ENCODE data around the gene ZNF821. TPM values are rescaled to one million over a fixed set of nuclear protein-coding genes. Genes with fewer than 3 reads are reported as not detected.

ZNF821 gene
- total RNA-seq, 1 experiment from 2014 or later: 5.4 TPM

GRCh38 chr16:71915350-71915749, 31.4 kb upstream of the ZNF821 start:
- H3K4me2 ChIP-seq (ENCODE audit: low read length): no peak overlapping the region
- H3K9ac ChIP-seq (ENCODE audit: low read length): no peak overlapping the region
- no peak overlapping the region for H3K27ac ChIP-seq (ENCODE audit: low read length)
- H3F3A ChIP-seq (ENCODE audit: low read length, unreplicated experiment): no peaks in the 10 kb centered on the region
- intact Hi-C loops (cut with micrococcal nuclease): no loop called here
- peaks cover 54% of the 10 kb centered on the region for H3K36me3 ChIP-seq (ENCODE audit: low read depth, low read length)
- no peaks in the 10 kb centered on the region for H3K9me3 ChIP-seq (ENCODE audit: low read length)
- ChIA-PET CTCF (no interaction called here), POLR2A (ENCODE audit: unreplicated experiment) (no interaction called here)
- H2AFZ ChIP-seq (ENCODE audit: low read length): no peak overlapping the region
- BruUV-seq (replicated peaks): no TSS peak
- H3K4me3 ChIP-seq (ENCODE audit: low read length): no peak overlapping the region
- ATAC-seq: no peak
- H3K9me2 ChIP-seq (replicated peaks; ENCODE audit: low read length): no peaks in the 10 kb centered on the region
- DNase-seq: no peak
- no peaks in the 10 kb centered on the region for H3K4me1 ChIP-seq (ENCODE audit: insufficient read depth, low read length)
- H3K27me3 ChIP-seq (ENCODE audit: low read length): no peaks in the 10 kb centered on the region
- H3K79me2 ChIP-seq (ENCODE audit: low read length): peaks cover 97% of the 10 kb centered on the region
- peaks cover 30% of the 10 kb centered on the region; the same call in 1 of the 2 replicates for H4K20me1 ChIP-seq (ENCODE audit: low read length)
- no peak for TF ChIP-seq EZH2phosphoT487 (IDR thresholded peaks at IDR 0.05; ENCODE audit: borderline replicate concordance, low read length)

- Histone ChIP-seq H3K9ac (ENCODE audit: low read length) (no peak overlapping the region), H3K27me3 (ENCODE audit: low read length) (no peaks in the 10 kb centered on the region), H3K36me3 (ENCODE audit: low read depth, low read length) (peaks cover 49% of the 10 kb centered on the region), H3K4me2 (ENCODE audit: low read length) (no peak overlapping the region), H4K20me1 (ENCODE audit: low read length) (peaks cover 29% of the 10 kb centered on the region; the same call in 1 of the 2 replicates), H3K9me2 (replicated peaks; ENCODE audit: low read length) (no peaks in the 10 kb centered on the region), H3K4me3 (ENCODE audit: low read length) (no peak overlapping the region), H3K4me1 (ENCODE audit: insufficient read depth, low read length) (no peaks in the 10 kb centered on the region), H3K9me3 (ENCODE audit: low read length) (no peaks in the 10 kb centered on the region), H3K79me2 (ENCODE audit: low read length) (peaks cover 99% of the 10 kb centered on the region), H2AFZ (ENCODE audit: low read length) (no peak overlapping the region), H3F3A (ENCODE audit: low read length, unreplicated experiment) (no peaks in the 10 kb centered on the region), H3K27ac (ENCODE audit: low read length) (no peak overlapping the region)
- no TSS peak for BruUV-seq (replicated peaks)
- ChIA-PET CTCF (no interaction called here), POLR2A (ENCODE audit: unreplicated experiment) (no interaction called here)
- TF ChIP-seq CTCF (conservative IDR thresholded peaks at IDR 0.05; ENCODE audit: low read depth, low read length) (no peak), EZH2 (IDR thresholded peaks at IDR 0.05; ENCODE audit: low read length, unreplicated experiment) (no peak), EZH2phosphoT487 (IDR thresholded peaks at IDR 0.05; ENCODE audit: borderline replicate concordance, low read length) (no peak)
- intact Hi-C loops (cut with micrococcal nuclease): no loop called here
- no peak for DNase-seq
- ATAC-seq: no peak
Observed at GRCh38 chr16:71914802-71915201, 30.8 kb upstream of the ZNF821 start.

DNA sequence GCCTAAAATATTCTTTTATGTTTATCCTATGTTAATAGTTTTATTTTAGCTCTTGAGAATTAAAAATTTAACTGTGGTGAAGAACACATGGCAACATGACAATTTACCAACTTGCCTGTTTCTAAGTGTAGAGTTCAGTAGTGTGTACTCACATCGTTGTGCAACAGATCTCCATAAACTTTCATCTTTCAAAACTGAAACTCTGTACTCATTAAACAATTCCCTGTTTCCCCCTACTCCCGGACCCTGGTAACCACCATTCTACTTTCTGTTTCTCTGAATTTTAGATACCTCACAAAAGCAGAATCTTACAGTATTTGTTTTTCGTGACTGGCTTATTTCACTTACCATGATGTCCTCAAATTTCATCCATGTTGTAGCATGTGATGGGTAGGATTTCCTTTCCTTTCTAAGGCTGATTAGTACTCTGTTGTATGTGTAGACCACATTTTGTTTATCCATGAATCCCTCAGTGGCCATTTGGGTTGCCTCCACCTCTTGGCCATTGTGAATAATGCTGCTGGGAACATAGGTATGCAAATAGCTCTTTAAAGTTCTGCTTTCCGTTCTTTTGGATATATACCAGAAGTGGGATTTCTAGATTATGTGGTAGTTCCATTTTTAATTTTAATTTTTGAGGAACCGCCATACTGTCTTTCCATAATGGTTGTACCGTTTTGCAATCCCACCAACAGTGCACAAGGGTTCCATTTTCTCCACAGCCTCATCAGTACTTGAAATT, 28.7 kb upstream of the ZNF821 start:
- ChIA-PET CTCF (no interaction called here), POLR2A (ENCODE audit: unreplicated experiment) (no interaction called here)
- Histone ChIP-seq H4K20me1 (ENCODE audit: low read length) (peaks cover 39% of the 10 kb centered on the region), H3K79me2 (ENCODE audit: low read length) (peaks cover 100% of the 10 kb centered on the region), H3K9ac (ENCODE audit: low read length) (no peak overlapping the region), H3K4me3 (ENCODE audit: low read length) (no peak overlapping the region), H3F3A (ENCODE audit: low read length, unreplicated experiment) (no peaks in the 10 kb centered on the region), H3K27ac (ENCODE audit: low read length) (no peak overlapping the region), H3K36me3 (ENCODE audit: low read depth, low read length) (peaks cover 28% of the 10 kb centered on the region), H3K9me3 (ENCODE audit: low read length) (no peaks in the 10 kb centered on the region), H3K27me3 (ENCODE audit: low read length) (no peaks in the 10 kb centered on the region), H3K9me2 (replicated peaks; ENCODE audit: low read length) (no peaks in the 10 kb centered on the region), H3K4me1 (ENCODE audit: insufficient read depth, low read length) (no peaks in the 10 kb centered on the region), H3K4me2 (ENCODE audit: low read length) (no peak overlapping the region), H2AFZ (ENCODE audit: low read length) (no peak overlapping the region)
- ATAC-seq: no peak
- intact Hi-C loops (cut with micrococcal nuclease): no loop called here
- DNase-seq: no peak
- BruUV-seq (replicated peaks): no TSS peak
- TF ChIP-seq EZH2 (IDR thresholded peaks at IDR 0.05; ENCODE audit: low read length, unreplicated experiment): no peak
- TF ChIP-seq EZH2phosphoT487 (IDR thresholded peaks at IDR 0.05; ENCODE audit: borderline replicate concordance, low read length): no peak
- TF ChIP-seq CTCF (conservative IDR thresholded peaks at IDR 0.05; ENCODE audit: low read depth, low read length): no peak
